ENCODE measurements around the gene LRRC43.
"Not testable (repeated sequence)": the region's sequence is repeated elsewhere in the genome, so short reads cannot be mapped to it uniquely, and the experiment has no call there.

The LRRC43 gene

GRCh38 chr12:122159882-122160281 is 23.0 kb upstream of the LRRC43 start:
- Histone ChIP-seq H3K27me3 (ENCODE audit: low read depth, low read length) (no peaks in the 10 kb centered on the region), H3K9me3 (ENCODE audit: control insufficient read depth in 1 of 2, low read length in 2 of 2) (no peaks in the 10 kb centered on the region), H3K36me3 (ENCODE audit: control insufficient read depth in 1 of 2, insufficient read depth in 2 of 2, low read length in 2 of 2) (no peaks in the 10 kb centered on the region), H3K4me3 (ENCODE audit: low read depth in 1 of 2, low read length in 2 of 2) (no peak overlapping the region), H3K27ac (ENCODE audit: low read length) (no peak overlapping the region), H3K4me1 (ENCODE audit: control insufficient read depth in 1 of 2, insufficient read depth in 2 of 2, low read length in 2 of 2) (no peaks in the 10 kb centered on the region)

DNA sequence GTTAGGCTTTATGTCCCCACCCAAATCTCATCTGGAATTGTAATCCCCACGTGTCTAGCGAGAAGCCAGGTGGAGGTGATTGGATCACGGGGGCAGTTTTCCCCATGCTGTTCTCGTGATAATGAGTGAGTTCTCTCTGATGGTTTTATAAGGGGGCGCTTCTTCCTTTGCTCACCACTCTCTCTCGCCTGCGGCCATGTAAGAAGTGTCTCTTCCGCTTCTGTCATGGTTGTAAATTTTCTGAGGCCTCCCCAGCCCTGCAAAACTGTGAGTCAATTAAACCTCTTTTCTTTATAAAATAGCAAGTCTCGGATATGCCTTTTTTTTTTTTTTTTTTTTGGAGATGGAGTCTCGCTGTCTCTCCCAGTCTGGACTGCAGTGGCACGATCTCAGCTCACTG is 22.2 kb upstream of the LRRC43 start:
- no peak overlapping the region for H3K27ac ChIP-seq (ENCODE audit: low read length)
- no peaks in the 10 kb centered on the region for H3K36me3 ChIP-seq (ENCODE audit: control insufficient read depth in 1 of 2, insufficient read depth in 2 of 2, low read length in 2 of 2)
- no peak overlapping the region for H3K4me3 ChIP-seq (ENCODE audit: low read depth in 1 of 2, low read length in 2 of 2)
- H3K9me3 ChIP-seq (ENCODE audit: control insufficient read depth in 1 of 2, low read length in 2 of 2), result no peaks in the 10 kb centered on the region
- no peaks in the 10 kb centered on the region for H3K4me1 ChIP-seq (ENCODE audit: control insufficient read depth in 1 of 2, insufficient read depth in 2 of 2, low read length in 2 of 2)
- no peaks in the 10 kb centered on the region for H3K27me3 ChIP-seq (ENCODE audit: low read depth, low read length)

DNA sequence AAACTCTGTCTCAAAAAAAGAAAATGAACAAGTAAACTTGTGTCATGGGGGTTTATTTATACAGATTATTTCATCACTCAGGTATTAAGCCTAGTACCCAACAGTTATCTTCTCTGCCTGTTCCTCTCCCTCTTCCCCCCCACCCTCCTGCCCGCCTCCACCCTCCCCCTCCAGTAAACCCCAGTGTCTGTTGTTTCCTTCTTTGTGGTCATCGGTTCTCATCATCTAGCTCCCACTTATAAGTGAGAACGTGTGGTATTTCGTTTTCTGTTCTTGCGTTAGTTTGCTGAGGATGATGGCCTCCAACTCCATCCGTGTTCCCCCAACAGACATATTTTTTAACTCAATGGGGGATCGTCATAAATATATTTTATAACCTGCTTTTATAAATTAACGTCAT is 21.2 kb upstream of the LRRC43 start:
- Histone ChIP-seq H3K36me3 (ENCODE audit: control insufficient read depth in 1 of 2, insufficient read depth in 2 of 2, low read length in 2 of 2) (no peaks in the 10 kb centered on the region), H3K4me1 (ENCODE audit: control insufficient read depth in 1 of 2, insufficient read depth in 2 of 2, low read length in 2 of 2) (no peaks in the 10 kb centered on the region), H3K27ac (ENCODE audit: low read length) (no peak overlapping the region), H3K9me3 (ENCODE audit: control insufficient read depth in 1 of 2, low read length in 2 of 2) (no peaks in the 10 kb centered on the region), H3K27me3 (ENCODE audit: low read depth, low read length) (no peaks in the 10 kb centered on the region), H3K4me3 (ENCODE audit: low read depth in 1 of 2, low read length in 2 of 2) (no peak overlapping the region)

GRCh38 chr12:122162976-122163375 is 19.9 kb upstream of the LRRC43 start:
- Histone ChIP-seq H3K27ac (ENCODE audit: low read length) (no peak overlapping the region), H3K4me3 (ENCODE audit: low read depth in 1 of 2, low read length in 2 of 2) (no peak overlapping the region), H3K4me1 (ENCODE audit: control insufficient read depth in 1 of 2, insufficient read depth in 2 of 2, low read length in 2 of 2) (no peaks in the 10 kb centered on the region), H3K27me3 (ENCODE audit: low read depth, low read length) (no peaks in the 10 kb centered on the region), H3K9me3 (ENCODE audit: control insufficient read depth in 1 of 2, low read length in 2 of 2) (no peaks in the 10 kb centered on the region), H3K36me3 (ENCODE audit: control insufficient read depth in 1 of 2, insufficient read depth in 2 of 2, low read length in 2 of 2) (no peaks in the 10 kb centered on the region)

DNA sequence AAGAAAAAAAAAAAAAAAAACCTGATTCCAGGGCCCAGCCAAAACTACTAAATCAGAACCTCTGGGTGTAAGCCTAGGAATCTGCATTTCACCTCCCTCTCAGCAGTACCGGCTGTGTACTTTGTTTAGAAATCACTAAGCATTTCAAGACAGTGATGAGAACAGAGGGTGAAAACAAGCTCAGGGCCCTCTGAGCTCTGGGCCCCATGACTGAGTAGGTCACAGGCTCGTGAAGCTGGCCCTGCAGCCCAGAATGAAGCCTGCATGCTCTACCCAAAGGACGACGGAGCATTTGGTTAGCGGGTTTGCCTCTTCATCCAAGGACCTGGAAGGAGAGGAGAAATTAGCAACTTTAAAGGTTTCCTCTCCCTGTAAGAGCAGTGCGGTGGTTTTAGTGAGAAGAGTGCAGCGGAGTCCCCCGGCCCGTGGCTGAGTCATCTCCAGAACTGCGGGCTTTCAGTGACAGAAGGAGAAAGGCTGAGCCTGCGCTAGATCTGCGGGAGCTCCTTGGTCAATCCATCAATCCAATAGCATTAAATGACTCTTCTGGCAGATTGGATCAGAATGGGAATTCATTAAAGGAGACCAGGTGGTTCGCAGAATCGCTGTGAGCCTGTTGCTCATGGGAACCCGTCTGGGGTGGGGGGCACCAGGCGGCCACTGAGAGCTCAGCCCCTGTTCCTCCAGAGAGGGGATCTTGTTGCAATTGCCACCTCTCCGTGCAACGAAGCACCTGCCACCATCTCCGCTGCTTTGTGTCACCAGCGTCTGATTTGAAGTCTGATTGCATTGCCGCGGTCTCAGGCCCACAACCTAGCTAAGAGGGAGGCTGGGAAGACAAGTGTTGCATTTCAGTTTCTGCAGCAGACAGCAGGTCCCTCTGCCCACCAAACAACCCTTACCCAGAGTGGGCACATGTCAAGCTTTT is 16.2 kb upstream of the LRRC43 start:
- Histone ChIP-seq H3K27me3 (ENCODE audit: low read depth, low read length) (no peaks in the 10 kb centered on the region), H3K27ac (ENCODE audit: low read length) (no peak overlapping the region), H3K4me1 (ENCODE audit: control insufficient read depth in 1 of 2, insufficient read depth in 2 of 2, low read length in 2 of 2) (no peaks in the 10 kb centered on the region), H3K4me3 (ENCODE audit: low read depth in 1 of 2, low read length in 2 of 2) (no peak overlapping the region), H3K36me3 (ENCODE audit: control insufficient read depth in 1 of 2, insufficient read depth in 2 of 2, low read length in 2 of 2) (no peaks in the 10 kb centered on the region), H3K9me3 (ENCODE audit: control insufficient read depth in 1 of 2, low read length in 2 of 2) (no peaks in the 10 kb centered on the region)

- no peaks in the 10 kb centered on the region for H3K27me3 ChIP-seq (ENCODE audit: low read depth, low read length)
- H3K9me3 ChIP-seq (ENCODE audit: control insufficient read depth in 1 of 2, low read length in 2 of 2), result no peaks in the 10 kb centered on the region
- H3K4me3 ChIP-seq (ENCODE audit: low read depth in 1 of 2, low read length in 2 of 2), result no peak overlapping the region
- H3K4me1 ChIP-seq (ENCODE audit: control insufficient read depth in 1 of 2, insufficient read depth in 2 of 2, low read length in 2 of 2), result no peaks in the 10 kb centered on the region
- H3K36me3 ChIP-seq (ENCODE audit: control insufficient read depth in 1 of 2, insufficient read depth in 2 of 2, low read length in 2 of 2), result no peaks in the 10 kb centered on the region
- no peak overlapping the region for H3K27ac ChIP-seq (ENCODE audit: low read length)
These were observed 15.5 kb upstream of the LRRC43 start for GRCh38 chr12:122167356-122167925.

- Histone ChIP-seq H3K9me3 (ENCODE audit: control insufficient read depth in 1 of 2, low read length in 2 of 2) (no peaks in the 10 kb centered on the region), H3K36me3 (ENCODE audit: control insufficient read depth in 1 of 2, insufficient read depth in 2 of 2, low read length in 2 of 2) (no peaks in the 10 kb centered on the region), H3K4me3 (ENCODE audit: low read depth in 1 of 2, low read length in 2 of 2) (no peak overlapping the region), H3K27me3 (ENCODE audit: low read depth, low read length) (no peaks in the 10 kb centered on the region), H3K27ac (ENCODE audit: low read length) (no peak overlapping the region), H3K4me1 (ENCODE audit: control insufficient read depth in 1 of 2, insufficient read depth in 2 of 2, low read length in 2 of 2) (no peaks in the 10 kb centered on the region)
These were observed 14.4 kb upstream of the LRRC43 start for GRCh38 chr12:122168492-122168891.

DNA sequence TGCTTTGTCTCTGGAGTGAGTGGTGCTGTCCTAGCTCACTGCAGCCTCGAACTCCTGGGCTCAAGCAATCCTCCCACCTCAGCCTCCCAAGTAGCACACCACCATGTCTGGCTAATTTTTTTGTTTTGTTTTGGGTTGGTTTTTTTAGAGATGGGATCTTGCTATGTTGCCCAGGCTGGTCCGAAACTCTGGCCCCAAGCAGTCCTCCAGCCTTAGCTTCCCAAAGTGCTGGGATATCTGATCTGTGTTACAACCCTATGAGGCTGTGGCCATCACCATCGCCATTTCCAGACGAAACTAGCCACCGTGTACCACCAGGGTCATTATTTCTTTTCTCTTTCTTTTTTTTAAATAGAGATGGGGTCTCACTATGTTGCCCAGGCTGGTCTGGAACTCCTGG is 11.5 kb upstream of the LRRC43 start:
- no peaks in the 10 kb centered on the region for H3K9me3 ChIP-seq (ENCODE audit: control insufficient read depth in 1 of 2, low read length in 2 of 2)

GRCh38 chr12:122172262-122172939 is 10.5 kb upstream of the LRRC43 start:
- H3K4me1 ChIP-seq (ENCODE audit: control insufficient read depth in 1 of 2, insufficient read depth in 2 of 2, low read length in 2 of 2), result no peaks in the 10 kb centered on the region

More for the DNA sequence above, 11.5 kb upstream of the LRRC43 start:
- no peaks in the 10 kb centered on the region for H3K4me1 ChIP-seq (ENCODE audit: control insufficient read depth in 1 of 2, insufficient read depth in 2 of 2, low read length in 2 of 2)
- H3K27me3 ChIP-seq (ENCODE audit: low read depth, low read length), result no peaks in the 10 kb centered on the region
- no peak overlapping the region for H3K27ac ChIP-seq (ENCODE audit: low read length)
- no peaks in the 10 kb centered on the region for H3K36me3 ChIP-seq (ENCODE audit: control insufficient read depth in 1 of 2, insufficient read depth in 2 of 2, low read length in 2 of 2)
- no peak overlapping the region for H3K4me3 ChIP-seq (ENCODE audit: low read depth in 1 of 2, low read length in 2 of 2)

GRCh38 chr12:122174155-122174845 is 8.6 kb upstream of the LRRC43 start, which contains the start of gene IL31:
IL31 (minus strand) TSS chr12:122174221; CDS start chr12:122174172, 49 bp downstream.
- Histone ChIP-seq H3K4me3 (ENCODE audit: low read depth in 1 of 2, low read length in 2 of 2) (no peak within 1 kb of the TSS), H3K9me3 (ENCODE audit: control insufficient read depth in 1 of 2, low read length in 2 of 2) (no peaks in the 10 kb centered on the region), H3K27ac (ENCODE audit: low read length) (no peak within 1 kb of the TSS), H3K4me1 (ENCODE audit: control insufficient read depth in 1 of 2, insufficient read depth in 2 of 2, low read length in 2 of 2) (no peaks in the 10 kb centered on the region), H3K36me3 (ENCODE audit: control insufficient read depth in 1 of 2, insufficient read depth in 2 of 2, low read length in 2 of 2) (no peaks in the 10 kb centered on the region), H3K27me3 (ENCODE audit: low read depth, low read length) (no peaks in the 10 kb centered on the region)

More at GRCh38 chr12:122172262-122172939, 10.5 kb upstream of the LRRC43 start:
- H3K4me3 ChIP-seq (ENCODE audit: low read depth in 1 of 2, low read length in 2 of 2), result no peak overlapping the region
- H3K36me3 ChIP-seq (ENCODE audit: control insufficient read depth in 1 of 2, insufficient read depth in 2 of 2, low read length in 2 of 2), result no peaks in the 10 kb centered on the region
- no peaks in the 10 kb centered on the region for H3K9me3 ChIP-seq (ENCODE audit: control insufficient read depth in 1 of 2, low read length in 2 of 2)
- H3K27me3 ChIP-seq (ENCODE audit: low read depth, low read length), result no peaks in the 10 kb centered on the region
- no peak overlapping the region for H3K27ac ChIP-seq (ENCODE audit: low read length)

DNA sequence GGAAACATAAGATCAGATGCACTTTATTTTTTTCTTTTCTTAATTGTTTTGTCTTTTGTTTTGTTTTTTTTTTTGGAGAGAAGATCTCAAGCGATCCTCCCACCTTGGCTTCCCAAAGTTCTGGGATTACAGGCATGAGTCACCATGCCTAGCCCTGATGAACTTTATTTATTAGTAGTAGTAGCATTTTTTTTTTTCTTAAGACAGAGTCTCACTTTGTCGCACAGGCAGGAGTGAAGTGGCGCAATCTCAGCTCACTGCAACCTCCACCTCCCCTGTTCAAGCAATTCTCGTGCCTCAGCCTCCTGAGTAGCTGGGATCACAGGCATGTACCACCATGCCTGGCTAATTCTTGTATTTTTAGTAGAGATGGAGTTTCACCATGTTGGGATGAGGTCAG is 6.5 kb upstream of the LRRC43 start:
- not testable (repeated sequence) for H3K27ac ChIP-seq (ENCODE audit: low read length); H3K4me1 ChIP-seq (ENCODE audit: control insufficient read depth in 1 of 2, insufficient read depth in 2 of 2, low read length in 2 of 2); H3K9me3 ChIP-seq (ENCODE audit: control insufficient read depth in 1 of 2, low read length in 2 of 2); H3K27me3 ChIP-seq (ENCODE audit: low read depth, low read length); H3K4me3 ChIP-seq (ENCODE audit: low read depth in 1 of 2, low read length in 2 of 2); H3K36me3 ChIP-seq (ENCODE audit: control insufficient read depth in 1 of 2, insufficient read depth in 2 of 2, low read length in 2 of 2)
